ENCODE data around the gene F2RL1.
"Not testable (repeated sequence)": the region's sequence is repeated elsewhere in the genome, so short reads cannot be mapped to it uniquely, and the experiment has no call there.

The F2RL1 gene
- long read RNA-seq, donor 1, transcript F2RL1-201 (2 exons, 2,914 nt), result major isoform, 8 of 8 reads
- long read RNA-seq, donor 1, partial matches to known transcripts, result 0 of 8 reads
- long read RNA-seq, donor 1, other reads (novel, unspliced or antisense), result 0 of 8 reads
- long read RNA-seq, donor 2, transcript F2RL1-201 (2 exons, 2,914 nt), result major isoform, 14 of 14 reads
- long read RNA-seq, donor 2, partial matches to known transcripts, result 0 of 14 reads
- long read RNA-seq, donor 2, other reads (novel, unspliced or antisense), result 0 of 14 reads
- long read RNA-seq, donor 3, transcript F2RL1-201 (2 exons, 2,914 nt), result major isoform, 8 of 8 reads
- long read RNA-seq, donor 3, partial matches to known transcripts, result 0 of 8 reads
- long read RNA-seq, donor 3, other reads (novel, unspliced or antisense), result 0 of 8 reads
- long read RNA-seq, donor 4, transcript F2RL1-201 (2 exons, 2,914 nt), result major isoform, 17 of 17 reads
- long read RNA-seq, donor 4, partial matches to known transcripts, result 0 of 17 reads
- long read RNA-seq, donor 4, other reads (novel, unspliced or antisense), result 0 of 17 reads
- long read RNA-seq, donor 5, transcript F2RL1-201 (2 exons, 2,914 nt), result major isoform, 13 of 13 reads
- long read RNA-seq, donor 5, partial matches to known transcripts, result 0 of 13 reads
- long read RNA-seq, donor 5, other reads (novel, unspliced or antisense), result 0 of 13 reads
- long read RNA-seq, donor 6, transcript F2RL1-201 (2 exons, 2,914 nt), result major isoform, 14 of 33 reads
- long read RNA-seq, donor 6, partial matches to known transcripts, result 19 of 33 reads
- long read RNA-seq, donor 6, other reads (novel, unspliced or antisense), result 0 of 33 reads
- long read RNA-seq, donor 7, transcript F2RL1-201 (2 exons, 2,914 nt), result major isoform, 18 of 19 reads
- long read RNA-seq, donor 7, partial matches to known transcripts, result 0 of 19 reads
- long read RNA-seq, donor 7, other reads (novel, unspliced or antisense), result 0 of 19 reads
- long read RNA-seq, donor 8, transcript F2RL1-201 (2 exons, 2,914 nt), result major isoform, 10 of 27 reads
- long read RNA-seq, donor 8, partial matches to known transcripts, result 16 of 27 reads
- long read RNA-seq, donor 8, other reads (novel, unspliced or antisense), result 0 of 27 reads

DNA sequence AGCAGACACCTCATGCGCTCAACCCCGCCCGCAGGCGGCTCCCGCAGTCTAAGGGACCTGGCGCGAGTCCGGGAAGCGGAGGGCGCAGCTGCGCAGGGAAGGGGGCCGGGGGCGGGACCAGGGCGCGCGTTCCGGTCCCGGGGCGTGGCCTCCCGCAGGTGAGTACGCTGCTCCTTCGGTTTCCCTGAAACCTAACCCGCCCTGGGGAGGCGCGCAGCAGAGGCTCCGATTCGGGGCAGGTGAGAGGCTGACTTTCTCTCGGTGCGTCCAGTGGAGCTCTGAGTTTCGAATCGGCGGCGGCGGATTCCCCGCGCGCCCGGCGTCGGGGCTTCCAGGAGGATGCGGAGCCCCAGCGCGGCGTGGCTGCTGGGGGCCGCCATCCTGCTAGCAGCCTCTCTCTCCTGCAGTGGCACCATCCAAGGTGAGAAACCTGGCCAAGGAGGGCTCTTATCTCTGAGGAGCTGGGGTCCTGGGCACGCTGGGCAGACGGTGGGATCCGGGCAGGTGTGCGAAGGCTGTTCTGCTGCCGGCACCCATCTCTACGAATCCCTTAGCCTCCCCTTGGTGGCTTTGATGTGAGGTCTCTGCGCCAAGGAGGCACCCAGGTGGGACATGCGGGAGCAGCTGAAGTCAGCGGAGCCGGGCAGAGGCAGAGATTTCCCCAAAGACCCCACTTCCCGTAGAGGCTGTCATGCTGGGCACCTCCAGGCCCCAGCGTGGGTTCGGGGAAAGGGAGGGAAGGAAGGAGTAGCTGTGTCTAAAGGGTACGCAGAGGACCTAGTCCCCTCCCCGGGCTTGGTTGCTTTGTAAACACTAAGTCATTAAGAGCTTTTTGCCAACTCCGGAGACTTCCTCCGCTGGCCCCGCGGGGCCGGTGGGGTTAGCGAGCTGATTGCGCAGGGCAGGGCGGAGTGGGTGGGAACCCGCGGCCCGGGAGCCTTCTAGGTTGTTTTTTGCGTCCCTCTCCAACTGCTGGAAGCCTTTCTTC is at the start of gene F2RL1:
TSS of gene F2RL1 (plus strand) at position 187 of the 988 bp plus-strand sequence. CDS start at position 340, 153 bp downstream.
- peak; percentile 81 for DNase-seq

DNA sequence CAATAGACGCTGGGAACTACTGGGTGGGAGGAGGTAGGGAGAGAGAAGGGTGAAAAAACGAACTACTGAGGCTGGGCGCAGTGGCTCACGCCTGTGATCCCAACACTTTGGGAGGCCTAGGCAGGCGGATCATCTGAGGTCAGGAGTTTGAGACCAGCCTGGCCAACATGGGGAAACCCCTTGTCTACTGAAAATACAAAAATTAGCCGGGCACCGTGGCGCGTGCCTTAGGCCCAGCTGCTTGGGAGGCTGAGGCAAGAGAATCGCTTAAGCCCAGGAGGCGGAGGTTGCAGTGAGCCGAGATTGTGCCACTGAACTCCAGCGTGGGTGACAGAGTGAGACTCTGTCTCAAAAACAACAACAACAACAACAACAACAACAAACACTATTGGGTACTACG is 47.8 kb upstream of the F2RL1 start:
- not testable (repeated sequence) for DNase-seq

- peak; percentile 15 for DNase-seq
Measured at GRCh38 chr5:76771705-76772405, 47.0 kb upstream of the F2RL1 start.

DNA sequence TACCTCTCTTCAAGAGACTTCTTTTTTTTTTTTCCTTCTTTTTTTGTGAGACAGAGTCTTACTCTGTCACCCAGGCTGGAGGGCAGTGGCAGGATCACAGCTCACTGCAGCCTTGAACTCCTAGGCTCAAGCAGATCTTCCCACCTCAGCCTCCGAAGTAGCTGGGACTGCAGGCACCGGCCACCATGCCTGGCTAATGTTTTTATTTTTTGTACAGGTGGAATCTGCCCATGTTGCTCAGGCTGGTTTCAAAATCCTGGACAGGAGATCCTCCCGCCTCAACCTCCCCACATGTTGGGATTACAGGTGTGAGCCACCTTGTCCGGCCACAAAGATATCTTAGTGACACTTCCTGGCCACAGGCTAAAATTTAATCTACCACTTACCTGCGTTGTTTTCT is 42.9 kb upstream of the F2RL1 start:
- no peak for DNase-seq

DNA sequence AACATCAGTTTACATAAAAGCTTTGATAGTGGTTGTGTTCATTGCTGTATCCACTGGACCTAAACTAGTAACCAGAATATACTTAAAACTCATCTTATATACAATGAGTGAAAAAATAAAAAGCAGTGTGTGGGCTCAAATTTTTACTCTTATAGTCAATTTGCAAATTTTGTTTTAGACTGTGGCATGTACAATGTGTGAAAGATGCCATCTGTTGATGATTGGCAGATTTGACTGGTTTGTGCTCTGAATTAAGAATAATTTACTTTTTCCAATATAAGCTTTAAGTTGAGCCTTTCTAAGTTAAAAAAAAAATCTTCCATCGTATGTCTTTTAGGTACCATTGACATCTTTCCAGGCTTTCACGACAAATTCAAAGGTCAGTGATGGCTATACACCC is 42.4 kb upstream of the F2RL1 start:
- no peak for DNase-seq

- DNase-seq, result not testable (repeated sequence)
Measured at GRCh38 chr5:76780616-76781015, 38.2 kb upstream of the F2RL1 start.

- DNase-seq, result no peak
Measured at GRCh38 chr5:76781775-76782174, 37.1 kb upstream of the F2RL1 start.

GRCh38 chr5:76782444-76782843 is 36.4 kb upstream of the F2RL1 start:
- DNase-seq, result no peak

- DNase-seq, result no peak
Measured at GRCh38 chr5:76787237-76787636, 31.6 kb upstream of the F2RL1 start.

GRCh38 chr5:76788362-76788761 is 30.5 kb upstream of the F2RL1 start:
- no peak for DNase-seq

GRCh38 chr5:76789275-76789674 is 29.6 kb upstream of the F2RL1 start:
- DNase-seq, result not testable (repeated sequence)

DNA sequence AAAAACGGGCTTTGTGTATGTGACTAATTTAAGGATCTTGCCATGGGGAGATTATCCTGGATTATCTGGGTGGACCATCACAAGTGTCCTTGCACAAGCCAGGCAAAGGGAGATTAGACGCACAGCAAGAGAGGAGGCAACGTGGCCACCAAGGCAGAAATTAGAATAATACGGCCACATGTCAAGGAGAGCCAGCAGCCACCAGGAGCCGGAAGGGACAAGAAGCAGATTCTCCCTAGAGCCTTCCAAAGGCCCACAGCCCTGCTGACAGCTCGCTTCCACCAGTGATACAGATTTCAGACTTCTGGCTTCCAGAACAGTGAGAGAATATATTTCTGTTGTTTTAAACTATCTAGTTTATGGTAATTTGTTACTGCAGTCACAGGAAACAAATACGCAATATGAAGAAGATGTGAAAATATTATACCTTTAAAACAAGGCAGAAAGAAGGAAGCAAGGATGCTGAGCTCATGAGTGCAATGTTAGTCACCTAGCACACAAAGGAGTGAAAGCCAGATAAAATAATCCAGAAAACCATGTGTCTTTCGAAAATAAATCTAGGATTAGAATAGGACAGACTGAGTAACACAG is 28.7 kb upstream of the F2RL1 start:
- no peak for DNase-seq

- DNase-seq, result no peak
Measured at GRCh38 chr5:76790632-76791290, 28.1 kb upstream of the F2RL1 start.

- DNase-seq, result no peak
Measured at GRCh38 chr5:76791461-76791860, 27.4 kb upstream of the F2RL1 start.

DNA sequence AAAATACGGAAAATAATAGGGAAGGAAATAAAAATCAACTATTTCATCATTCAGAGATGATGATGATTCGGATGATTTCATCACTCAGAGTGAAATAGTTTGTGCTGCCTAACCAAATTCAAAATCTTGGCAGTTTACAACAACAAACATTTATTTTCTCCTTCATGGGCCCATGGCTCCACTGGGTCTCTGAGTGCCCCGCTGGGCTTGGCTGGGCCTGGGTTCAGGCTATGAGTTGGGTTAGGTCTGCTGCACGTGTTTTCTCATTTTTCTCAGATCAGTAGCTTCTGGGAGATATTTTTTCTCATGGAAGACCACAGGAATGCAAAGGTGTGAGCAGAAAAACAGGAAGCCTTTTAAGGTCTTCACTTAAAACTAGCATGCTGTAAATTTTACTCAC is 24.0 kb upstream of the F2RL1 start:
- DNase-seq, result no peak

DNA sequence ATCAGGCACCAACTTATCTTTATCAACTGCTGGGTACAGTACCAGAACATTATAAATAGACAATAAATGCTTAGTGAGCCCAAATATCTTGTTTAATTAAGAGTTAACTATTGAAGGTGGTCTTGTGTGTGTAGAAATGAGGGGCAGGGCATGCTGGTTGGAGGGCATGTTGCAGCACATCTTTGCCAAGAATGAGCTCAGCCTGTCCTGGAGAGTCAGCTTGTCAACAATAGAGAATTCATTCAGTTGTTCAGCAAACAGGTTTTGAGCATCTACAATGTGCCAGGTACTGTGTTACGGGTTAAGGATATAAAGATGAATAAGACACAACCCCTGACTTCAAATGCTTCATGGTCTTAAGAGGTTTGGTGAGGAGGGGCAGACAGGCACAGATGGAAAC is 19.2 kb upstream of the F2RL1 start:
- DNase-seq, result no peak

- no peak for DNase-seq
Measured at GRCh38 chr5:76800579-76800978, 18.3 kb upstream of the F2RL1 start.

DNA sequence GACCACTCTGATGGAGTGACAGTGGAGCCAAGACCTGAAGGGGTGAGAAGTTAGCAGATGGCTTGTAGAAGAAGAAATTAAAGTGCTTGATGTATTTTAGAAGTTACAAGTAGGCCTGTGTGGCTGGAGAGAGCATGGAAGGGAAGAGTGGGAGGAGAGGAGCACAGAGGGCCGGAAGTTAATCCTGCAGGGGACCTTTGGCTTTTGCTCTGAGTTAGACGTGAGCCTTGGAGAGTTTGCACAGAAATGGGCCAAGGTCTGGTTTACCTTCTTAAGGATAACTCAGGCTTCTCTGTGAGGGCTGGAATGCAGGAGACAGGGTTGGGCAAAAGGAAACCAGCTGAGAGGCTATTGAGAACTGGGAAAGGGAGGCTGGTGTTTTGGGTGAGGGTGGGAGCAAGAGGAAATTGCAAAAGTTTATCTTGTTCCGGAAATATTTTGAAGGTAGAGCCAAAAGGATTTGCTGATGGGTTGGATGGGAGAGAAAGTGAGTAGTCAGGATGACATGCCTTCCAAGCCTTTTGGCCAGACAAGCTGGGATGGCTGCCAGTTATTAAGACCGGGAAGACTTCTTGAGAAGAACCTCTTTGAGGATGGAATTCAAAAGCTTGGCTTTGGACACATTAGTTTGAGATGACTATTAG is 17.5 kb upstream of the F2RL1 start:
- DNase-seq, result no peak

DNA sequence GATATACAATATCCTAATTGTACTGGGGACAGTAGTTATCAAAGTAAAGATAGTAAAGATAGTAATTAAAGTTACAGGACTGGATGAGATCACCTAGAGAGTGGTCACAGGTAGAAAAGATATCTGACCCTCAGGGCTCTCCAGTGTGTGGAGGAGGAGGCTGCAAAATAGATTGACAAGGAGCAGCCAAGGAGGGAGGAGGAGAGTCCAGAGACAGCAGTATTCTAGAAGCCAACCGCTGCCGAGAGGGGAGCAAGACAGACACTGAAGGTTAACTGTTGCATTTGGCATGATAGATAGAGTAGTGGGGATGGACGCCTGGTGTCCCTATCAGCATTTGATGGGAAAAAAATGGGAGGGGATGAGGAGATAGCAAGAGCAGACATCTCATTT is 17.0 kb upstream of the F2RL1 start:
- DNase-seq, result no peak

DNA sequence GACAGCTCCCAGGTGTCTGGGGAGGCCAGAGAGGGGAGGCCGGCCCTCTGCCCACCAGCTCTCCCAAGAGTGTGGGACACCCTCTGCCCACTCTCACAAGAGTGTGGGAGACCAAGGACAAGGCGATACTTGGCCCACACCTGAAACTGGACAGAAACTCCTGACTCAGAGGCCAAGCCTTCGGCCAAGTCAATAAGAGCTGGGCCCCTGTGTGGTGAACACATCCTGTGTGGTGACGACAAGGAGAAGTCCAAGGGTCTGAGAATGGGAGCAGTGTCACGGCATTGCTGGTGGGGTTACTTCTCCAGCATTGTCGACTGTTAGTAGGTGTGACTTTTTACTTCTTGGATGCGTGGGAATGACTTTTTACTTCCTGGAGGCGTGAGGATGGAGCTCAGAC is 14.6 kb upstream of the F2RL1 start:
- DNase-seq, result no peak

Measured in right kidney (tissue), 9 donors.